Chondrocyte (in vitro differentiated cells): ENCODE data around the gene MED17. TPM values are rescaled to one million over a fixed set of nuclear protein-coding genes. Genes with fewer than 3 reads are reported as not detected.

Experiments
- DNase-seq: peaks from one replicate; pipeline ENCODE4 v3.0.0; 2021; ENCODE audit warnings: mixed read lengths, low spot score
- H3K27ac Mint-ChIP-seq: one replicate; pipeline ENCODE4 v1.8.0; 2021; ENCODE audit warnings: mild to moderate bottlenecking, moderate library complexity, mixed read lengths; ENCODE audit not compliant: unreplicated experiment
- H3K27me3 Mint-ChIP-seq: 2 replicates; pipeline ENCODE4 v1.8.0; 2021; ENCODE audit warnings: low read depth, mixed read lengths
- H3K36me3 Mint-ChIP-seq: 2 replicates; pipeline ENCODE4 v1.8.0; 2021; ENCODE audit warnings: low read depth, mixed read lengths
- H3K4me1 Mint-ChIP-seq: 2 replicates; pipeline ENCODE4 v1.8.0; 2021; ENCODE audit warnings: low read depth, mild to moderate bottlenecking, mixed read lengths
- H3K4me3 Mint-ChIP-seq: one replicate; pipeline ENCODE4 v1.8.0; 2021; ENCODE audit warnings: mild to moderate bottlenecking, moderate library complexity, mixed read lengths; ENCODE audit not compliant: unreplicated experiment
- H3K9me3 Mint-ChIP-seq: 2 replicates; pipeline ENCODE4 v1.8.0; 2021; ENCODE audit warnings: low read depth, mixed read lengths
- CTCF ChIP-seq: fragments of 200-600 bp; sonication (generic); IDR thresholded peaks from 2 replicates; pipeline ENCODE4 v1.5.0; 2021; ENCODE audit warnings: antibody characterized with exemption, mild to moderate bottlenecking, moderate library complexity
- total RNA-seq: library from RNA; stranded (reverse); gene quantifications from 3 replicates; pipeline ENCODE4 v1.2.1, GENCODE V29; 2021

MED17 gene
- total RNA-seq, 1 donor from 2014 or later, result 28.1 TPM

GRCh38 chr11:93819966-93820695 is 36.0 kb downstream of the MED17 start:
- Mint-ChIP-seq H3K27me3 (no peaks in the 10 kb centered on the region), H3K27ac (no peak overlapping the region), H3K4me3 (no peak overlapping the region), H3K36me3 (peaks cover 7% of the 10 kb centered on the region), H3K9me3 (no peaks in the 10 kb centered on the region), H3K4me1 (peaks cover 10% of the 10 kb centered on the region)
- no peak for TF ChIP-seq CTCF
- no peak for DNase-seq

- H3K4me3 Mint-ChIP-seq, result no peak overlapping the region
- H3K36me3 Mint-ChIP-seq, result peaks cover 4% of the 10 kb centered on the region
- DNase-seq, result no peak
- H3K4me1 Mint-ChIP-seq, result peaks cover 10% of the 10 kb centered on the region
- TF ChIP-seq CTCF, result no peak
- no peaks in the 10 kb centered on the region for H3K9me3 Mint-ChIP-seq
- no peaks in the 10 kb centered on the region for H3K27me3 Mint-ChIP-seq
- H3K27ac Mint-ChIP-seq, result no peak overlapping the region
Measured at GRCh38 chr11:93820847-93821246, 36.8 kb downstream of the MED17 start.

GRCh38 chr11:93821617-93822016 is 37.5 kb downstream of the MED17 start:
- H3K36me3 Mint-ChIP-seq, result peaks cover 1% of the 10 kb centered on the region
- DNase-seq, result no peak
- H3K27ac Mint-ChIP-seq, result no peak overlapping the region
- no peak for TF ChIP-seq CTCF
- peaks cover 10% of the 10 kb centered on the region for H3K4me1 Mint-ChIP-seq
- no peaks in the 10 kb centered on the region for H3K9me3 Mint-ChIP-seq
- H3K27me3 Mint-ChIP-seq, result no peaks in the 10 kb centered on the region
- H3K4me3 Mint-ChIP-seq, result no peak overlapping the region

- no peak overlapping the region for H3K4me3 Mint-ChIP-seq
- H3K9me3 Mint-ChIP-seq, result no peaks in the 10 kb centered on the region
- DNase-seq, result no peak
- no peaks in the 10 kb centered on the region for H3K27me3 Mint-ChIP-seq
- peaks cover 8% of the 10 kb centered on the region for H3K4me1 Mint-ChIP-seq
- peaks cover 1% of the 10 kb centered on the region for H3K36me3 Mint-ChIP-seq
- no peak for TF ChIP-seq CTCF
- no peak overlapping the region for H3K27ac Mint-ChIP-seq
Measured at GRCh38 chr11:93822359-93822758, 38.3 kb downstream of the MED17 start.

- no peaks in the 10 kb centered on the region for H3K4me1 Mint-ChIP-seq
- TF ChIP-seq CTCF, result no peak
Measured at GRCh38 chr11:93823210-93823609, 39.1 kb downstream of the MED17 start.

More at GRCh38 chr11:93823210-93823609, 39.1 kb downstream of the MED17 start:
- no peaks in the 10 kb centered on the region for H3K27me3 Mint-ChIP-seq
- no peak for DNase-seq
- H3K4me3 Mint-ChIP-seq, result no peak overlapping the region
- H3K36me3 Mint-ChIP-seq, result peaks cover 1% of the 10 kb centered on the region
- no peaks in the 10 kb centered on the region for H3K9me3 Mint-ChIP-seq
- H3K27ac Mint-ChIP-seq, result no peak overlapping the region
